Measurements from ENCODE around the gene KIF26A. TPM values are rescaled to one million over a fixed set of nuclear protein-coding genes. Genes with fewer than 3 reads are reported as not detected.

The KIF26A gene
- total and polyA plus RNA-seq, 2 of the 4 experiments (the other 2 are of a cell fraction) = not detected

- Histone ChIP-seq H3K4ac (ENCODE audit: low read depth, low read length) (no peak overlapping the region), H2AK9ac (replicated peaks; ENCODE audit: low read depth, low read length, poor library complexity) (no peak overlapping the region), H3K36me3 (ENCODE audit: control insufficient read depth, insufficient read depth, low read length) (no peaks in the 10 kb centered on the region), H3K79me1 (ENCODE audit: low read depth in 1 of 2, low read length in 2 of 2) (no peaks in the 10 kb centered on the region), H4K20me1 (ENCODE audit: insufficient read depth, low read length) (no peaks in the 10 kb centered on the region), H3K56ac (ENCODE audit: extremely low read depth, insufficient read depth, low read length) (no peak overlapping the region), H3K4me3 (ENCODE audit: insufficient read depth, low read depth, low read length) (no peak overlapping the region), H3K23ac (ENCODE audit: low read depth, low read length) (no peak overlapping the region), H2AFZ (replicated peaks; ENCODE audit: low read length, poor library complexity) (no peak overlapping the region), H2AK5ac (ENCODE audit: low read depth, low read length) (no peak overlapping the region), H3K18ac (ENCODE audit: low read depth, low read length) (no peak overlapping the region), H2BK15ac (ENCODE audit: low read depth, low read length) (no peak overlapping the region), H2BK20ac (ENCODE audit: low read depth, low read length) (no peak overlapping the region), H3K4me1 (ENCODE audit: control insufficient read depth, insufficient read depth, low read length) (no peaks in the 10 kb centered on the region), H4K5ac (ENCODE audit: low read depth, low read length) (no peak overlapping the region), H3K9me3 (ENCODE audit: control insufficient read depth, insufficient read depth, low read length) (peaks cover 53% of the 10 kb centered on the region), H3K9me1 (ENCODE audit: insufficient read depth, low read length) (no peaks in the 10 kb centered on the region), H3K4me2 (ENCODE audit: low read depth, low read length) (no peak overlapping the region), H4K91ac (ENCODE audit: insufficient read depth, low read depth, low read length) (no peak overlapping the region), H3K27ac (ENCODE audit: insufficient read depth, low read length) (no peak overlapping the region), H2BK120ac (ENCODE audit: low read depth, low read length) (no peak overlapping the region), H3K27me3 (ENCODE audit: control insufficient read depth, insufficient read depth, low read length) (no peaks in the 10 kb centered on the region), H4K8ac (ENCODE audit: low read depth in 2 of 2, low read length in 2 of 2) (no peak overlapping the region), H3K9ac (ENCODE audit: low read depth, low read length) (no peak overlapping the region), H3K14ac (replicated peaks; ENCODE audit: low read depth, low read length) (no peak overlapping the region), H2BK5ac (ENCODE audit: low read depth, low read length, poor library complexity, severe bottlenecking) (no peak overlapping the region)
- no TSS peak for BruUV-seq (replicated peaks)
- ChIA-PET CTCF (no interaction called here), POLR2A (ENCODE audit: unreplicated experiment) (no interaction called here)
- TF ChIP-seq NFE2L2 (IDR thresholded peaks at IDR 0.05; ENCODE audit: low read depth, low read length) (no peak), MAZ (IDR thresholded peaks at IDR 0.05; ENCODE audit: borderline replicate concordance, low read depth, low read length) (no peak), ELK1 (IDR thresholded peaks at IDR 0.05; ENCODE audit: borderline replicate concordance, low read depth, low read length) (no peak), USF2 (IDR thresholded peaks at IDR 0.05; ENCODE audit: low read depth, low read length) (no peak), BHLHE40 (IDR thresholded peaks at IDR 0.05; ENCODE audit: low read depth, low read length) (no peak), FOS (IDR thresholded peaks at IDR 0.05; ENCODE audit: low read depth, low read length) (no peak), MXI1 (IDR thresholded peaks at IDR 0.05; ENCODE audit: borderline replicate concordance, low read depth, low read length) (no peak), RFX5 (IDR thresholded peaks at IDR 0.05; ENCODE audit: low read depth, low read length) (no peak), RAD21 (IDR thresholded peaks at IDR 0.05; ENCODE audit: low read length) (no peak), CTCF (conservative IDR thresholded peaks at IDR 0.05; ENCODE audit: low read depth, low read length) (no peak), SMC3 (IDR thresholded peaks at IDR 0.05; ENCODE audit: low read depth, low read length) (no peak), CEBPB (IDR thresholded peaks at IDR 0.05; ENCODE audit: low read depth, low read length) (no peak), RCOR1 (IDR thresholded peaks at IDR 0.05; ENCODE audit: insufficient replicate concordance, low read length) (no peak), POLR2A (IDR thresholded peaks at IDR 0.05; ENCODE audit: low read depth, low read length) (no peak)
- no peak for DNase-seq
- dilution Hi-C loops (cut with HindIII; ENCODE audit: low sequenced_read_pairs, unreplicated experiment) = no loop called here
- intact Hi-C loops (cut with micrococcal nuclease) = no loop called here
- WGBS, 2 experiments (ENCODE audit: extremely low coverage in 2 of 2, insufficient read length in 1 of 2) = 79% methylated on average over 13 of the region's 13 CpGs; no CpG with 5 or more reads in 1 of the 2 experiments
- in situ Hi-C loops (cut with MboI; ENCODE audit: low sequenced_read_pairs) = no loop called here
- no peak for ATAC-seq (ENCODE audit: low read depth)
These were observed 62.7 kb downstream of the KIF26A start for GRCh38 chr14:104201063-104201462.

Data from IMR-90 (cell line).